Measurements from ENCODE around the gene DRAM2. TPM values are rescaled to one million over a fixed set of nuclear protein-coding genes. Genes with fewer than 3 reads are reported as not detected.

Gene DRAM2
- total RNA-seq, 1 experiment from 2014 or later: 25.4 TPM

DNA sequence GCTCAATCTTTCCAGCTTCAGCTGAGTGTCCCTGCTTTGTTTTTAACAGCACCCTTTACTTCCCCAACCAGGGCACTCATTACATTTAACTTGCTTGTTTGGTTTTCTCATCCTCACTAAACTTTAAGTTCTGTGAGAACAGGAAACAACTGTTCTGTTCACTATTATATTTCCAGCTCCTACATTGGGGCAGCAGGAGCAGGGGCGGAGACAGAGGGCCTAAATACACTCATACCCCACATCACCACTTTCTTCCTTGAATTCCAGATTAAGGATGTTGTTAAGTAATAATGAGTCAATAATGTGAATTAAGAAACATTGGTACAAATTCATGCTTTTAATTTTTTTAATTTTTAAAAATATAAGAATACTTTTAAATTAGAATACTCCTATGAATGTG, 6.0 kb downstream of the DRAM2 start:
- no peaks in the 10 kb centered on the region for H3K9me3 Mint-ChIP-seq (ENCODE audit: low read depth, unreplicated experiment)
- CTCF ChIA-PET: no interaction called here
- H3K27ac Mint-ChIP-seq (ENCODE audit: unreplicated experiment): no peak overlapping the region
- H3K36me3 Mint-ChIP-seq (ENCODE audit: insufficient read depth, unreplicated experiment): peaks cover 12% of the 10 kb centered on the region
- H3K27me3 Mint-ChIP-seq (ENCODE audit: unreplicated experiment): no peaks in the 10 kb centered on the region
- intact Hi-C loops (cut with micrococcal nuclease; ENCODE audit: unreplicated experiment): no loop called here
- BruUV-seq (replicated peaks): no TSS peak
- TF ChIP-seq, protein P1, sequence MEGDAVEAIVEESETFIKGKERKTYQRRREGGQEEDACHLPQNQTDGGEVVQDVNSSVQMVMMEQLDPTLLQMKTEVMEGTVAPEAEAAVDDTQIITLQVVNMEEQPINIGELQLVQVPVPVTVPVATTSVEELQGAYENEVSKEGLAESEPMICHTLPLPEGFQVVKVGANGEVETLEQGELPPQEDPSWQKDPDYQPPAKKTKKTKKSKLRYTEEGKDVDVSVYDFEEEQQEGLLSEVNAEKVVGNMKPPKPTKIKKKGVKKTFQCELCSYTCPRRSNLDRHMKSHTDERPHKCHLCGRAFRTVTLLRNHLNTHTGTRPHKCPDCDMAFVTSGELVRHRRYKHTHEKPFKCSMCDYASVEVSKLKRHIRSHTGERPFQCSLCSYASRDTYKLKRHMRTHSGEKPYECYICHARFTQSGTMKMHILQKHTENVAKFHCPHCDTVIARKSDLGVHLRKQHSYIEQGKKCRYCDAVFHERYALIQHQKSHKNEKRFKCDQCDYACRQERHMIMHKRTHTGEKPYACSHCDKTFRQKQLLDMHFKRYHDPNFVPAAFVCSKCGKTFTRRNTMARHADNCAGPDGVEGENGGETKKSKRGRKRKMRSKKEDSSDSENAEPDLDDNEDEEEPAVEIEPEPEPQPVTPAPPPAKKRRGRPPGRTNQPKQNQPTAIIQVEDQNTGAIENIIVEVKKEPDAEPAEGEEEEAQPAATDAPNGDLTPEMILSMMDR (IDR thresholded peaks at IDR 0.05; ENCODE audit: unreplicated experiment): no peak
- DNase-seq: no peak
- H3K4me3 Mint-ChIP-seq (ENCODE audit: low read depth, unreplicated experiment): no peak overlapping the region
- no peaks in the 10 kb centered on the region for H3K4me1 Mint-ChIP-seq (ENCODE audit: low read depth, unreplicated experiment)

DNA sequence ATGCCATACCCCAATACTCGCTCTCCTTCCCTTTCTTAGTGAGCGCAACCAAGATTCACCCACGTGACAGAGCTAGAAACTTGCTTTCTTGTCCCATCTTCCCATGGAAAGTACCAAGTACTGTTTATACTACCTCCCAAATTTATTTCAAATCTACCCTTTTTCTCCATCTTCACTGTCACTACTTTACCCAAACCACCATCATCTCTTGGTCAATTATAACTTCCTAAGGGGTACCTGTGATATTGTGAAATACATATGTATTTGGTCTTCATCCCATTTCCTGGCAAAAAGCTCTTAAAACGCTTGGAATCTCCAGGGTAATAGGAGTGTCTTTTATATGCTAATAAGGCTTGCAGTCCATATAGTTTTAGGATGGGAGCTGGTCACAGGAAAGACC, 8.2 kb downstream of the DRAM2 start:
- H3K4me1 Mint-ChIP-seq (ENCODE audit: low read depth, unreplicated experiment): no peaks in the 10 kb centered on the region
- no peak for DNase-seq
- H3K27me3 Mint-ChIP-seq (ENCODE audit: unreplicated experiment): no peaks in the 10 kb centered on the region
- no peaks in the 10 kb centered on the region for H3K9me3 Mint-ChIP-seq (ENCODE audit: low read depth, unreplicated experiment)
- CTCF ChIA-PET: no interaction called here
- peak overlapping the region; percentile 22 for H3K27ac Mint-ChIP-seq (ENCODE audit: unreplicated experiment)
- no TSS peak for BruUV-seq (replicated peaks)
- peaks cover 8% of the 10 kb centered on the region for H3K36me3 Mint-ChIP-seq (ENCODE audit: insufficient read depth, unreplicated experiment)
- no peak overlapping the region for H3K4me3 Mint-ChIP-seq (ENCODE audit: low read depth, unreplicated experiment)
- TF ChIP-seq, protein P1 (IDR thresholded peaks at IDR 0.05; ENCODE audit: unreplicated experiment): no peak
- intact Hi-C loops (cut with micrococcal nuclease; ENCODE audit: unreplicated experiment): no loop called here

DNA sequence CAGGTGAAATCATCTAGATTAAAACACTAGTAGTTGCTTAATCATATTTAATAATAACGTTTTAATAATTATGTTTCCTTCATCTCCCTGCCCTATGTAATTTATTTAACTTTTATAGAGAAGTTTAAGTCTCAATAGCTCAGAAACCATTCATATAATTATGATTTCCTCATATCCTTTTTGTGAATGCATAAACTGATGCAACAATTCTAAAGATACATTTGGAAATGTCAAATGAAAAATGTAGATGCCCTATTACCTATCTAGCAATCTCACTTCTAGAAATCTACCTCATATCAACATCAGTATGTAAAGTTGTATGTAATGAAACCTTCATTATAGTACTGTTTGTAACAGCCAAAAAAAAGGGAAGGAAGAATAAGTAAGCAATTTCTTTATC, 10.5 kb downstream of the DRAM2 start:
- H3K4me1 Mint-ChIP-seq (ENCODE audit: low read depth, unreplicated experiment): no peaks in the 10 kb centered on the region
- H3K9me3 Mint-ChIP-seq (ENCODE audit: low read depth, unreplicated experiment): no peaks in the 10 kb centered on the region
- DNase-seq: no peak
- H3K4me3 Mint-ChIP-seq (ENCODE audit: low read depth, unreplicated experiment): no peak overlapping the region
- BruUV-seq (replicated peaks): no TSS peak
- CTCF ChIA-PET: no interaction called here
- intact Hi-C loops (cut with micrococcal nuclease; ENCODE audit: unreplicated experiment): no loop called here
- H3K36me3 Mint-ChIP-seq (ENCODE audit: insufficient read depth, unreplicated experiment): no peaks in the 10 kb centered on the region
- no peak overlapping the region for H3K27ac Mint-ChIP-seq (ENCODE audit: unreplicated experiment)
- TF ChIP-seq, protein P1 (IDR thresholded peaks at IDR 0.05; ENCODE audit: unreplicated experiment): no peak
- H3K27me3 Mint-ChIP-seq (ENCODE audit: unreplicated experiment): no peaks in the 10 kb centered on the region

DNA sequence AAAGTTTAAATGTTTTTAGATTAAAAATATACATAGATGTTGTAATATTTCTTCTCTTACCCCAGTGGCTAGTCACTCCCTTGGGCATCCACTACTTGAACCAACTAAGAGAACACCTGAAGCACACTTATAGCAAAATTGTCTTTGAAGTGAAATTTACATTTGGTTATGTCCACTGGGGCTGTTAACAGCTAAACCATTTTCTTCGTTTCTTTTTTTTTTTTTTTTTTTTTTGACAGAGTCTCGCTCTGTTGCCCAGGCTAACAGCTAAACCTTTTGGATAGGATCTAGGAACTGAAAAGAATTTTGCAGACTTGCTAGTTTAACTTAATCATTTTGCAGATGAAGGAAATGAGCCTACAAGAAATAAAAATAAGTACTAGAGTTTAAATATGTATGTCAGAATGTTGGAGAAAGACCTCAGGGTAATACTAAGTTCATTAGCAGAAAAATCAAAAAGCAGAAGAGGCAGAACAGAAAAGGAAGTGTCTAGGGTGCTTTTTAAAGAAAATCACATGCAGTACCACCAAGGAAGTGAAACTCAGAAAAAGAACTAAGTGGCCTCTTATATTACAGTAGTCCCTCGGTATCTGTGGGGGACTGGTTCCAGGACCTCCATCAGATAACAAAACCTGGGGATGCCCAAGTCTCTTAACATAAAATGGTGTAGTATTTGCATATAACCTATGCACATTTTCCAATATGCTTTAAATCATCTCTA, 11.8 kb downstream of the DRAM2 start:
- BruUV-seq (replicated peaks): no TSS peak
- intact Hi-C loops (cut with micrococcal nuclease; ENCODE audit: unreplicated experiment): no loop called here
- Mint-ChIP-seq H3K9me3 (ENCODE audit: low read depth, unreplicated experiment) (no peaks in the 10 kb centered on the region), H3K4me3 (ENCODE audit: low read depth, unreplicated experiment) (no peak overlapping the region), H3K4me1 (ENCODE audit: low read depth, unreplicated experiment) (no peaks in the 10 kb centered on the region), H3K27me3 (ENCODE audit: unreplicated experiment) (no peaks in the 10 kb centered on the region), H3K27ac (ENCODE audit: unreplicated experiment) (no peak overlapping the region), H3K36me3 (ENCODE audit: insufficient read depth, unreplicated experiment) (peaks cover 4% of the 10 kb centered on the region)
- DNase-seq: no peak
- TF ChIP-seq, protein P1 (IDR thresholded peaks at IDR 0.05; ENCODE audit: unreplicated experiment): no peak
- CTCF ChIA-PET: no interaction called here

All from Calu3 (cell line).